Suprapubic skin (tissue), 4 donors: ENCODE measurements around the gene DSC2. TPM values are rescaled to one million over a fixed set of nuclear protein-coding genes. Genes with fewer than 3 reads are reported as not detected.
"Not testable (repeated sequence)": the region's sequence is repeated elsewhere in the genome, so short reads cannot be mapped to it uniquely, and the experiment has no call there.

Experiments used
- DNase-seq, 2 donors: peaks; one replicate each; pipeline ENCODE4 v3.0.0-alpha.2; 2019; ENCODE audit warnings: low spot score in 2 of 2
- H3K27ac ChIP-seq: fragments of 200-600 bp; sonication (generic); one replicate; pipeline ENCODE4 v1.5.1; 2019
- H3K27me3 ChIP-seq: fragments of 200-600 bp; sonication (generic); one replicate; pipeline ENCODE4 v1.5.1; 2019
- H3K36me3 ChIP-seq: fragments of 200-600 bp; sonication (generic); one replicate; pipeline ENCODE4 v1.5.1; 2019
- H3K4me1 ChIP-seq: fragments of 200-600 bp; sonication (generic); one replicate; pipeline ENCODE4 v1.5.1; 2019
- H3K4me3 ChIP-seq: fragments of 200-600 bp; sonication (generic); one replicate; pipeline ENCODE4 v1.5.1; 2019; ENCODE audit warnings: mild to moderate bottlenecking
- H3K9me3 ChIP-seq: fragments of 200-600 bp; sonication (generic); one replicate; pipeline ENCODE4 v1.5.1; 2019
- EP300 ChIP-seq: sonication (generic); formaldehyde crosslinking; IDR thresholded peaks from one replicate; pipeline ENCODE4 v1.6.1; 2017; ENCODE audit warnings: antibody characterized with exemption
- POLR2A ChIP-seq, 2 donors: fragments of 450-650 bp; IDR thresholded peaks; one replicate each; pipeline ENCODE4 v1.6.1; 2017; ENCODE audit warnings: antibody characterized with exemption in 2 of 2, mild to moderate bottlenecking in 2 of 2, moderate library complexity in 2 of 2
- POLR2AphosphoS5 ChIP-seq, 3 donors: sonication (generic); formaldehyde crosslinking; IDR thresholded peaks; one replicate each; pipeline ENCODE4 v1.6.1; 2017; ENCODE audit warnings: antibody characterized with exemption in 3 of 3
- WGBS: methylation state at CpG from one replicate; pipeline ENCODE4 v1.1.5; 2018; 5-methylcytosine and 5-hydroxymethylcytosine counted together
- total RNA-seq, 4 donors: library from RNA; depleted of rRNA; stranded (reverse); fragments of >200 nt; gene quantifications; one replicate each; pipeline ENCODE4 v1.1.0, GENCODE V29; 2016
- TF ChIP-seq, protein P1 (sequence below), 2 donors: fragments of 200-600 bp in 1 of 2; fragments of 450-650 bp in 1 of 2; sonication (generic) in 1 of 2; IDR thresholded peaks; one replicate each; pipeline ENCODE4 v1.5.1; 2016 to 2019; ENCODE audit warnings: antibody characterized with exemption in 2 of 2, mild to moderate bottlenecking in 1 of 2, moderate library complexity in 1 of 2

The DSC2 gene
- total RNA-seq, 4 donors from 2014 or later, result 26.2 to 36.4 (median 32.3) TPM

- Histone ChIP-seq H3K9me3 (no peaks in the 10 kb centered on the region), H3K36me3 (no peaks in the 10 kb centered on the region), H3K27me3 (no peaks in the 10 kb centered on the region), H3K27ac (no peak overlapping the region), H3K4me3 (no peak overlapping the region), H3K4me1 (no peaks in the 10 kb centered on the region)
- TF ChIP-seq POLR2A (IDR thresholded peaks at IDR 0.05), result no peak
- no peak for TF ChIP-seq EP300
- no peak for TF ChIP-seq POLR2AphosphoS5 (IDR thresholded peaks at IDR 0.05)
- TF ChIP-seq, protein P1, sequence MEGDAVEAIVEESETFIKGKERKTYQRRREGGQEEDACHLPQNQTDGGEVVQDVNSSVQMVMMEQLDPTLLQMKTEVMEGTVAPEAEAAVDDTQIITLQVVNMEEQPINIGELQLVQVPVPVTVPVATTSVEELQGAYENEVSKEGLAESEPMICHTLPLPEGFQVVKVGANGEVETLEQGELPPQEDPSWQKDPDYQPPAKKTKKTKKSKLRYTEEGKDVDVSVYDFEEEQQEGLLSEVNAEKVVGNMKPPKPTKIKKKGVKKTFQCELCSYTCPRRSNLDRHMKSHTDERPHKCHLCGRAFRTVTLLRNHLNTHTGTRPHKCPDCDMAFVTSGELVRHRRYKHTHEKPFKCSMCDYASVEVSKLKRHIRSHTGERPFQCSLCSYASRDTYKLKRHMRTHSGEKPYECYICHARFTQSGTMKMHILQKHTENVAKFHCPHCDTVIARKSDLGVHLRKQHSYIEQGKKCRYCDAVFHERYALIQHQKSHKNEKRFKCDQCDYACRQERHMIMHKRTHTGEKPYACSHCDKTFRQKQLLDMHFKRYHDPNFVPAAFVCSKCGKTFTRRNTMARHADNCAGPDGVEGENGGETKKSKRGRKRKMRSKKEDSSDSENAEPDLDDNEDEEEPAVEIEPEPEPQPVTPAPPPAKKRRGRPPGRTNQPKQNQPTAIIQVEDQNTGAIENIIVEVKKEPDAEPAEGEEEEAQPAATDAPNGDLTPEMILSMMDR (IDR thresholded peaks at IDR 0.05), result no peak
- DNase-seq, result no peak
- WGBS, result 61% methylated on average over 4 of the region's 4 CpGs
Measured at GRCh38 chr18:31034541-31034940, 67.7 kb downstream of the DSC2 start.

GRCh38 chr18:31030574-31031278, 71.5 kb downstream of the DSC2 start:
- Histone ChIP-seq H3K27me3 (no peaks in the 10 kb centered on the region), H3K4me3 (no peak overlapping the region), H3K36me3 (peaks cover 8% of the 10 kb centered on the region), H3K4me1 (no peaks in the 10 kb centered on the region), H3K27ac (no peak overlapping the region), H3K9me3 (no peaks in the 10 kb centered on the region)
- 59% methylated on average over 4 of the region's 4 CpGs for WGBS
- TF ChIP-seq POLR2A (IDR thresholded peaks at IDR 0.05) (no peak), POLR2AphosphoS5 (IDR thresholded peaks at IDR 0.05) (no peak), EP300 (no peak)
- TF ChIP-seq, protein P1 (IDR thresholded peaks at IDR 0.05), result no peak
- no peak for DNase-seq

DNA sequence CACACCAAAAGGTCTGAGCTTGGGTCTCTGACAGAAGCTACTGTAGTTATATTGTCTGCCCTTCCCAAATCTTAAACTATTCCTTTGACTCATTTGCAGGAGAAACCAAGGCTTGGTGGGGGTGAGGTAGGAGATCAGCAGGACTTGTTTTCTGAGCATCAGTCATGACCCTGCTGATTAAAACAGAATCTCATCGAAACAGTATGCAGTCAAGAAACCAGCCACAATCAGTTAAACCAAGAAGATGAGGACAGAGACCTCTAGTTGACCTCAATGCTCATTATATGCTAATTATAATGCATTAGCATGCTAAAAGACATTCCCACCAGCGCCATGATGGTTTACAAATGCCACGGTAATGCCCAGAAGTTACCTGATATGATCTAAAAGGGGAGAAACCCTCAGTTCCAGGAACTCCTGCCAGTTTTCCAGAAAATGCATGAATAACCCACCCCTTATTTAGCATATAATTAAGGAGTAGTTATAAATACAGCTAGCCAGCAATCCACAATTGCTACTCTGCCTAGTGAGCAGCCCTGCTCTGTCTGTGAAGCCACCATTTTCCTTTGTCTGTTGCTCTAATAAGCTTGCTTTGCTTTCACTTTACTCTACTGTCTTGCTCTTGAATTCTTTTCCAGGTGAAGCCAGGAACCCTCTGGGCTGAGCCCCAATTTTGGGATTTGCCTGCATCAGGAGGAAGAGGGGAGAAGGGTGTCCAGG, 86.3 kb downstream of the DSC2 start:
- H3K4me1 ChIP-seq, result no peaks in the 10 kb centered on the region
- 83% methylated on average over 3 of the region's 3 CpGs for WGBS
- no peak overlapping the region for H3K27ac ChIP-seq
- TF ChIP-seq POLR2AphosphoS5 (IDR thresholded peaks at IDR 0.05), result no peak
- TF ChIP-seq POLR2A (IDR thresholded peaks at IDR 0.05), result no peak
- TF ChIP-seq EP300, result no peak
- TF ChIP-seq, protein P1 (IDR thresholded peaks at IDR 0.05), result no peak
- no peak for DNase-seq
- H3K27me3 ChIP-seq, result no peaks in the 10 kb centered on the region
- H3K4me3 ChIP-seq, result no peak overlapping the region
- no peaks in the 10 kb centered on the region for H3K9me3 ChIP-seq
- H3K36me3 ChIP-seq, result peaks cover 19% of the 10 kb centered on the region

GRCh38 chr18:31011455-31011854, 90.8 kb downstream of the DSC2 start:
- H3K36me3 ChIP-seq, DNase-seq, H3K27me3 ChIP-seq, H3K27ac ChIP-seq, H3K4me1 ChIP-seq, H3K9me3 ChIP-seq, H3K4me3 ChIP-seq: not testable (repeated sequence)
- 85% methylated on average over 7 of the region's 7 CpGs for WGBS

GRCh38 chr18:31010601-31011000, 91.6 kb downstream of the DSC2 start:
- H3K4me1 ChIP-seq, result no peaks in the 10 kb centered on the region
- TF ChIP-seq POLR2A (IDR thresholded peaks at IDR 0.05) (no peak), EP300 (no peak), POLR2AphosphoS5 (IDR thresholded peaks at IDR 0.05) (no peak)
- TF ChIP-seq, protein P1 (IDR thresholded peaks at IDR 0.05), result no peak
- no peaks in the 10 kb centered on the region for H3K9me3 ChIP-seq
- 90% methylated on average over 4 of the region's 4 CpGs for WGBS
- no peaks in the 10 kb centered on the region for H3K27me3 ChIP-seq
- DNase-seq, result no peak
- no peak overlapping the region for H3K4me3 ChIP-seq
- H3K36me3 ChIP-seq, result no peaks in the 10 kb centered on the region
- no peak overlapping the region for H3K27ac ChIP-seq

Other genes starting within 250 kb of the DSC2 start
- 100 to 1,000 TPM; 497 to 826 (median 664) TPM for gene DSC3, start 59.7 kb downstream of the DSC2 start, total RNA-seq
- 100 to 1,000 TPM; 120 to 640 (median 465) TPM for gene DSC1, start 60.4 kb upstream of the DSC2 start, total RNA-seq
- 1,000 to 10,000 TPM in 3 of 4 donors, 100 to 1,000 TPM in 1; 693 to 1,832 (median 1,713) TPM for gene DSG1, start 215.7 kb upstream of the DSC2 start, total RNA-seq